ENCODE results near the gene CHPT1. TPM values are rescaled to one million over a fixed set of nuclear protein-coding genes. Genes with fewer than 3 reads are reported as not detected.

CHPT1 gene
- total and polyA plus RNA-seq, 9 of the 15 experiments (the other 6 are each of a cell fraction or from before 2014, with no cell fraction given): 15.3 to 210 (median 91.9) TPM

DNA sequence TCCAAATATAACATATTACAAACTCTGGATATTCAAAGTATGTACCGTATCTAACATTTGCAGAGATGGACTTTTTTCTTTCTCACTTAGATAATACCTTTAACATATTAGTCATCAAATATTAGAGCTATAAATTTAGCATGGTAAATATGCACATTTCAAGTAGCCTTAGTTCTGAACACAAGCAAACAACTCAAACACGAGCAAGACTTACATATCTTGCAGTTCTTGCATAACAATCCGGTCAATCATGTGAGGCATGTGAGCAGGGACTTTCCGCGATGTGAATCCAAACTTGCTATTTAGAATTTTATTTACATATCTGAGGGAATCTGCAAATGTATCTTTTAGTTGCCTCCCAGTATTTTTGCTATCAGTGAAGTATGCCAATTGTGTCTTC lies 63.9 kb downstream of the CHPT1 start:
- in situ Hi-C loops (cut with MboI): loop anchor here (5.0 kb wide), 1 partner anchor 349 kb away; no protein-coding TSS in a partner anchor
- Histone ChIP-seq H3K9ac (ENCODE audit: insufficient read depth in 1 of 2, low read depth in 2 of 2, low read length in 2 of 2) (no peak overlapping the region), H3K4me3 (no peak overlapping the region), H2AFZ (ENCODE audit: low read depth, low read length) (no peak overlapping the region), H4K20me1 (replicated peaks; ENCODE audit: control insufficient read depth, insufficient read depth, low read length) (no peaks in the 10 kb centered on the region), H3K9me1 (ENCODE audit: control insufficient read depth, insufficient read depth, low read length) (no peaks in the 10 kb centered on the region), H3K79me2 (ENCODE audit: control insufficient read depth, insufficient read depth, low read length) (no peaks in the 10 kb centered on the region), H3K36me3 (ENCODE audit: control insufficient read depth, insufficient read depth, low read length) (peaks cover 55% of the 10 kb centered on the region), H3K27me3 (ENCODE audit: control insufficient read depth in 2 of 2, insufficient read depth in 2 of 2, low read length in 2 of 2) (no peaks in the 10 kb centered on the region), H3K9me3 (replicated peaks; ENCODE audit: control insufficient read depth, insufficient read depth, low read depth, low read length) (no peaks in the 10 kb centered on the region), H3K4me1 (replicated peaks in 1 of 2; ENCODE audit: control insufficient read depth in 2 of 2, insufficient read depth in 2 of 2, low read length in 2 of 2) (no peaks in the 10 kb centered on the region), H3K27ac (ENCODE audit: extremely low read depth, low read depth, low read length) (no peak overlapping the region), H3K4me2 (ENCODE audit: insufficient read depth, low read length) (no peak overlapping the region)
- FAIRE-seq: peak; percentile 61
- ChIA-PET POLR2A (interaction anchor here (0.9 kb wide), 1 partner anchor 31 kb away, joined by 3 read pairs; no protein-coding TSS in a partner anchor), CTCF (ENCODE audit: low intra/inter-chr PET ratio) (no interaction called here)
- TF ChIP-seq, protein P1, sequence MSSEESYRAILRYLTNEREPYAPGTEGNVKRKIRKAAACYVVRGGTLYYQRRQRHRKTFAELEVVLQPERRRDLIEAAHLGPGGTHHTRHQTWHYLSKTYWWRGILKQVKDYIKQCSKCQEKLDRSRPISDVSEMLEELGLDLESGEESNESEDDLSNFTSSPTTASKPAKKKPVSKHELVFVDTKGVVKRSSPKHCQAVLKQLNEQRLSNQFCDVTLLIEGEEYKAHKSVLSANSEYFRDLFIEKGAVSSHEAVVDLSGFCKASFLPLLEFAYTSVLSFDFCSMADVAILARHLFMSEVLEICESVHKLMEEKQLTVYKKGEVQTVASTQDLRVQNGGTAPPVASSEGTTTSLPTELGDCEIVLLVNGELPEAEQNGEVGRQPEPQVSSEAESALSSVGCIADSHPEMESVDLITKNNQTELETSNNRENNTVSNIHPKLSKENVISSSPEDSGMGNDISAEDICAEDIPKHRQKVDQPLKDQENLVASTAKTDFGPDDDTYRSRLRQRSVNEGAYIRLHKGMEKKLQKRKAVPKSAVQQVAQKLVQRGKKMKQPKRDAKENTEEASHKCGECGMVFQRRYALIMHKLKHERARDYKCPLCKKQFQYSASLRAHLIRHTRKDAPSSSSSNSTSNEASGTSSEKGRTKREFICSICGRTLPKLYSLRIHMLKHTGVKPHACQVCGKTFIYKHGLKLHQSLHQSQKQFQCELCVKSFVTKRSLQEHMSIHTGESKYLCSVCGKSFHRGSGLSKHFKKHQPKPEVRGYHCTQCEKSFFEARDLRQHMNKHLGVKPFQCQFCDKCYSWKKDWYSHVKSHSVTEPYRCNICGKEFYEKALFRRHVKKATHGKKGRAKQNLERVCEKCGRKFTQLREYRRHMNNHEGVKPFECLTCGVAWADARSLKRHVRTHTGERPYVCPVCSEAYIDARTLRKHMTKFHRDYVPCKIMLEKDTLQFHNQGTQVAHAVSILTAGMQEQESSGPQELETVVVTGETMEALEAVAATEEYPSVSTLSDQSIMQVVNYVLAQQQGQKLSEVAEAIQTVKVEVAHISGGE (CRISPR knock-in tag; IDR thresholded peaks at IDR 0.05): no peak
- no peak for TF ChIP-seq KLF1 (tag; IDR thresholded peaks at IDR 0.05)
- ATAC-seq: no peak
- 86% methylated on average over 5 of the region's 5 CpGs for WGBS (ENCODE audit: insufficient coverage, low coverage, missing lambda C conversion rate)
- no peak for DNase-seq (ENCODE audit: extremely low read depth in 1 of 4, low spot score in 3 of 4)
- intact Hi-C loops (cut with micrococcal nuclease): no loop called here
- BruUV-seq (replicated peaks): no TSS peak

All from K562 (cell line).